IMR-90 (cell line): Measurements from ENCODE around the gene MAK.
"Not testable (repeated sequence)": the region's sequence is repeated elsewhere in the genome, so short reads cannot be mapped to it uniquely, and the experiment has no call there.

ENCODE experiments used
- BHLHE40 ChIP-seq: fragments of 150-350 bp; IDR thresholded peaks from 2 replicates; pipeline ENCODE4 v1.6.1; 2016; ENCODE audit warnings: mild to moderate bottlenecking, low read depth, low read length
- CHD1 ChIP-seq: IDR thresholded peaks from 2 replicates; pipeline ENCODE4 v1.6.1; 2012; ENCODE audit warnings: low read depth, low read length, improper control_type of control experiment
- CTCF ChIP-seq: conservative IDR thresholded peaks from 2 replicates; pipeline ENCODE4 v1.5.1; 2012; ENCODE audit warnings: mild to moderate bottlenecking, low read depth, low read length, improper control_type of control experiment
- MAFK ChIP-seq: IDR thresholded peaks from 2 replicates; pipeline ENCODE4 v1.6.1; 2012; ENCODE audit warnings: low read depth, low read length, improper control_type of control experiment
- MAZ ChIP-seq: IDR thresholded peaks from 2 replicates; pipeline ENCODE4 v1.6.1; 2012; ENCODE audit warnings: low read depth, mild to moderate bottlenecking, low read length, improper control_type of control experiment, moderate library complexity, borderline replicate concordance
- MXI1 ChIP-seq: IDR thresholded peaks from 2 replicates; pipeline ENCODE4 v1.6.1; 2012; ENCODE audit warnings: low read depth, mild to moderate bottlenecking, low read length, moderate library complexity, borderline replicate concordance
- POLR2A ChIP-seq: IDR thresholded peaks from 2 replicates; pipeline ENCODE4 v1.6.1; 2012; ENCODE audit warnings: mild to moderate bottlenecking, low read depth, low read length
- RAD21 ChIP-seq: IDR thresholded peaks from 2 replicates; pipeline ENCODE4 v1.6.1; 2012; ENCODE audit warnings: low read length, improper control_type of control experiment
- RFX5 ChIP-seq: IDR thresholded peaks from 2 replicates; pipeline ENCODE4 v1.8.0; 2012; ENCODE audit warnings: low read depth, mild to moderate bottlenecking, low read length, moderate library complexity
- SMC3 ChIP-seq: fragments of 150-350 bp; IDR thresholded peaks from 2 replicates; pipeline ENCODE4 v1.6.1; 2016; ENCODE audit warnings: low read depth, mild to moderate bottlenecking, antibody characterized with exemption, low read length, moderate library complexity
- USF2 ChIP-seq: fragments of 150-350 bp; IDR thresholded peaks from 2 replicates; pipeline ENCODE4 v1.6.1; 2017; ENCODE audit warnings: mild to moderate bottlenecking, antibody characterized with exemption, low read length, low read depth

GRCh38 chr6:10741643-10742042 lies 96.7 kb downstream of the MAK start:
- TF ChIP-seq MAZ, POLR2A, CTCF, USF2, SMC3, RFX5, RAD21, BHLHE40, MXI1, CHD1: not testable (repeated sequence)
- TF ChIP-seq MAFK: peak; percentile 5; the same call in 1 of the 2 replicates
